Sigmoid colon (tissue), 7 donors: Measurements from ENCODE around the gene MON1B. TPM values are rescaled to one million over a fixed set of nuclear protein-coding genes. Genes with fewer than 3 reads are reported as not detected.

ENCODE experiments used
- DNase-seq: peaks from one replicate; pipeline ENCODE4 v3.0.0-alpha.2; 2019
- H3K27ac ChIP-seq, 4 donors: fragments of 200-600 bp; sonication (generic); one replicate each; pipeline ENCODE4 v1.5.1; 2016 to 2019; ENCODE audit warnings: mild to moderate bottlenecking in 1 of 4
- H3K27me3 ChIP-seq, 3 donors: fragments of 200-600 bp; sonication (generic); one replicate each; pipeline ENCODE4 v1.5.1; 2019; ENCODE audit warnings: mild to moderate bottlenecking in 1 of 3
- H3K36me3 ChIP-seq, 4 donors: fragments of 200-600 bp; sonication (generic); one replicate each; pipeline ENCODE4 v1.5.1; 2016 to 2019
- H3K4me1 ChIP-seq, 4 donors: fragments of 200-600 bp; sonication (generic); one replicate each; pipeline ENCODE4 v1.5.1; 2017 to 2019
- H3K4me3 ChIP-seq, 4 donors: fragments of 200-600 bp; sonication (generic); one replicate each; pipeline ENCODE4 v1.5.1; 2017 to 2019; ENCODE audit warnings: mild to moderate bottlenecking in 2 of 4, moderate library complexity in 1 of 4
- H3K9me3 ChIP-seq, 4 donors: fragments of 200-600 bp in 3 of 4; sonication (generic) in 3 of 4; one replicate each; pipeline versions ENCODE4 v1.5.1 to v1.6.1; 2013 to 2019
- EP300 ChIP-seq, 4 donors: sonication (generic); formaldehyde crosslinking; IDR thresholded peaks; one replicate each; pipeline ENCODE4 v1.6.1; 2017; ENCODE audit warnings: antibody characterized with exemption in 4 of 4
- POLR2A ChIP-seq, 2 donors: fragments of 450-650 bp; IDR thresholded peaks; one replicate each; pipeline ENCODE4 v1.6.1; 2016; ENCODE audit warnings: antibody characterized with exemption in 2 of 2, mild to moderate bottlenecking in 2 of 2, moderate library complexity in 2 of 2
- POLR2AphosphoS5 ChIP-seq, 4 donors: sonication (generic); formaldehyde crosslinking; IDR thresholded peaks; one replicate each; pipeline ENCODE4 v1.6.1; 2017; ENCODE audit warnings: antibody characterized with exemption in 4 of 4
- WGBS, 2 donors: extraction: QIAGEN DNeasy Blood & Tissue Kit; methylation state at CpG; one replicate each; pipeline ENCODE4 v1.1.7; 2013; 5-methylcytosine and 5-hydroxymethylcytosine counted together
- intact Hi-C: fragments of 100-400 bp; cut with DNase I; formaldehyde crosslinking; loops from one replicate; pipeline ENCODE4 v1.15.1; 2023
- polyA plus RNA-seq, 3 donors: library from polyadenylated mRNA; stranded (reverse); fragments of 200-250 nt; gene quantifications; one replicate each; pipeline ENCODE4 v1.2.3, GENCODE V29; 2013
- total RNA-seq, 4 donors: library from RNA; depleted of rRNA; stranded (reverse); fragments of >200 nt; gene quantifications; one replicate each; pipeline ENCODE4 v1.1.0, GENCODE V29; 2016
- TF ChIP-seq, protein P1 (sequence below), 4 experiments: fragments of 450-650 bp in 3 of 4; fragments of 200-600 bp in 1 of 4; IDR thresholded peaks; one replicate each; pipeline ENCODE4 v1.5.1; 2016 to 2019; ENCODE audit warnings: antibody characterized with exemption in 4 of 4, mild to moderate bottlenecking in 3 of 4, moderate library complexity in 2 of 4
- donor health status: healthy with polysubstance abuse.
- donor health status: Bipolar disorder and iron deficiency.
- donor health status: healthy.

Gene MON1B
- total and polyA plus RNA-seq, 7 donors: 12.0 to 38.6 (median 13.9) TPM

DNA sequence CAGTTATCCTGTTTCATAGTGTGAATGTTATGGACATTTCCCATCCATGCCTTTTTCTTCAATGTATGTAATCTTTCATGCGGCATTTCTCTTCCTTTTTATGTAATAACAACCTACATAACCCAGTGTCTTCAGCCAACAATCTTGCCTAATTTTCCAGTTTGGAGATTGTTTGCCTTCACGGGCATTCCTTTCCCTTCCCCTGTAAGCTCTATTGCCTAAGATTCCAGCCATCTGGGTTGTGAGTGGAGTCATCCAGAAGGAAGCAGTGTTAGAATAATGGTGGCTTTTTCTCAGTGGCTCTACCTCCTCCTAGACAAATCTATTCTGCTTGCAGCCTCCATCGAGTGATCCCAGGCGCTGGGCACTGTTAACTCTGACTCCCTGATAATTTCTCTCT lies 30.5 kb downstream of the MON1B start:
- Histone ChIP-seq H3K27ac (no peak overlapping the region), H3K4me3 (no peak overlapping the region), H3K27me3 (peaks cover 0 to 11% (median 0%) of the 10 kb centered on the region in 3 donors), H3K4me1 (no peaks in the 10 kb centered on the region), H3K9me3 (no peaks in the 10 kb centered on the region), H3K36me3 (no peaks in the 10 kb centered on the region)
- WGBS, 2 donors: 81 to 92% methylated on average over 4 of the region's 4 CpGs
- DNase-seq: no peak
- TF ChIP-seq POLR2AphosphoS5 (IDR thresholded peaks at IDR 0.05): no peak
- no peak for TF ChIP-seq EP300 (IDR thresholded peaks at IDR 0.05)
- TF ChIP-seq, protein P1, sequence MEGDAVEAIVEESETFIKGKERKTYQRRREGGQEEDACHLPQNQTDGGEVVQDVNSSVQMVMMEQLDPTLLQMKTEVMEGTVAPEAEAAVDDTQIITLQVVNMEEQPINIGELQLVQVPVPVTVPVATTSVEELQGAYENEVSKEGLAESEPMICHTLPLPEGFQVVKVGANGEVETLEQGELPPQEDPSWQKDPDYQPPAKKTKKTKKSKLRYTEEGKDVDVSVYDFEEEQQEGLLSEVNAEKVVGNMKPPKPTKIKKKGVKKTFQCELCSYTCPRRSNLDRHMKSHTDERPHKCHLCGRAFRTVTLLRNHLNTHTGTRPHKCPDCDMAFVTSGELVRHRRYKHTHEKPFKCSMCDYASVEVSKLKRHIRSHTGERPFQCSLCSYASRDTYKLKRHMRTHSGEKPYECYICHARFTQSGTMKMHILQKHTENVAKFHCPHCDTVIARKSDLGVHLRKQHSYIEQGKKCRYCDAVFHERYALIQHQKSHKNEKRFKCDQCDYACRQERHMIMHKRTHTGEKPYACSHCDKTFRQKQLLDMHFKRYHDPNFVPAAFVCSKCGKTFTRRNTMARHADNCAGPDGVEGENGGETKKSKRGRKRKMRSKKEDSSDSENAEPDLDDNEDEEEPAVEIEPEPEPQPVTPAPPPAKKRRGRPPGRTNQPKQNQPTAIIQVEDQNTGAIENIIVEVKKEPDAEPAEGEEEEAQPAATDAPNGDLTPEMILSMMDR (IDR thresholded peaks at IDR 0.05): no peak
- TF ChIP-seq POLR2A (IDR thresholded peaks at IDR 0.05): no peak
- intact Hi-C loops: no loop called here

GRCh38 chr16:77223184-77223583 lies 32.2 kb downstream of the MON1B start:
- H3K4me3 ChIP-seq: no peak overlapping the region
- intact Hi-C loops: no loop called here
- TF ChIP-seq POLR2A (IDR thresholded peaks at IDR 0.05): no peak
- TF ChIP-seq EP300 (IDR thresholded peaks at IDR 0.05): no peak
- TF ChIP-seq, protein P1 (IDR thresholded peaks at IDR 0.05): no peak
- no peak for TF ChIP-seq POLR2AphosphoS5 (IDR thresholded peaks at IDR 0.05)
- no peak overlapping the region for H3K27ac ChIP-seq
- H3K27me3 ChIP-seq: peaks cover 0 to 13% (median 0%) of the 10 kb centered on the region in 3 donors
- WGBS, 2 donors: 64 to 71% methylated on average over 10 of the region's 10 CpGs
- no peak for DNase-seq
- no peaks in the 10 kb centered on the region for H3K4me1 ChIP-seq
- no peaks in the 10 kb centered on the region for H3K9me3 ChIP-seq
- H3K36me3 ChIP-seq: no peaks in the 10 kb centered on the region

- 87 to 94% methylated on average over 3 of the region's 3 CpGs for WGBS, 2 donors
- no peak overlapping the region for H3K4me3 ChIP-seq
- DNase-seq: no peak
- H3K9me3 ChIP-seq: no peaks in the 10 kb centered on the region
- H3K27me3 ChIP-seq: peaks cover 0 to 13% (median 0%) of the 10 kb centered on the region in 3 donors
- H3K27ac ChIP-seq: no peak overlapping the region
- no peaks in the 10 kb centered on the region for H3K36me3 ChIP-seq
- no peaks in the 10 kb centered on the region for H3K4me1 ChIP-seq
- intact Hi-C loops: no loop called here
- TF ChIP-seq POLR2A (IDR thresholded peaks at IDR 0.05) (no peak), EP300 (IDR thresholded peaks at IDR 0.05) (no peak), POLR2AphosphoS5 (IDR thresholded peaks at IDR 0.05) (no peak)
- TF ChIP-seq, protein P1 (IDR thresholded peaks at IDR 0.05): no peak
Observed at GRCh38 chr16:77225182-77225581, 34.2 kb downstream of the MON1B start.

GRCh38 chr16:77227745-77228144 lies 36.8 kb downstream of the MON1B start:
- intact Hi-C loops: no loop called here
- peaks cover 0 to 13% (median 0%) of the 10 kb centered on the region in 3 donors for H3K27me3 ChIP-seq
- H3K4me3 ChIP-seq: no peak overlapping the region
- H3K9me3 ChIP-seq: no peaks in the 10 kb centered on the region
- 69 to 84% methylated on average over 5 of the region's 5 CpGs for WGBS, 2 donors
- H3K4me1 ChIP-seq: no peaks in the 10 kb centered on the region
- no peak overlapping the region for H3K27ac ChIP-seq
- TF ChIP-seq, protein P1 (IDR thresholded peaks at IDR 0.05): no peak
- TF ChIP-seq POLR2AphosphoS5 (IDR thresholded peaks at IDR 0.05): no peak
- no peak for TF ChIP-seq EP300 (IDR thresholded peaks at IDR 0.05)
- TF ChIP-seq POLR2A (IDR thresholded peaks at IDR 0.05): no peak
- no peaks in the 10 kb centered on the region for H3K36me3 ChIP-seq
- DNase-seq: no peak

DNA sequence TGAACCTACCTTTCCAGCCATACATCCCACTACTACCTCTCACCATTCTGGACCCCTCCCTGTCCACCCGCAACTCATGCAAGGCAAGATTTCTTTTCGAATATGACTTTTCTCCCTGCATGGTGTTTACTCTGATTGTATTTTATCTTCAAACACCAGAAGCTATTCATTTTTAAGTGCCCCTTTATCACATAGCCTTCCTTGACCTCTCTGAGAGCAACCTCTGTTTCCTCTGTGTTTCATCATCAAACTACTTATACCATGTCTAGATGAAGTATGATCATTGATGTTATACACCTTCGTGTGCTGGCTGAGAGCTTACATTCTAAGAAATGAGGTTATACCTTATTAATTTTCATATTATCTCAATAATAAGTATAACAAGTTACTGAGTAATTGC lies 40.1 kb downstream of the MON1B start:
- Histone ChIP-seq H3K4me1 (peaks cover 0 to under 1% (median 0%) of the 10 kb centered on the region in 4 donors), H3K9me3 (no peaks in the 10 kb centered on the region), H3K36me3 (no peaks in the 10 kb centered on the region), H3K27ac (no peak overlapping the region), H3K4me3 (no peak overlapping the region), H3K27me3 (peaks cover 0 to 21% (median 0%) of the 10 kb centered on the region in 3 donors)
- TF ChIP-seq EP300 (IDR thresholded peaks at IDR 0.05) (no peak), POLR2AphosphoS5 (IDR thresholded peaks at IDR 0.05) (no peak)
- TF ChIP-seq, protein P1 (IDR thresholded peaks at IDR 0.05): no peak
- 66% methylated on average over 3 of the region's 3 CpGs for WGBS, 2 donors
- intact Hi-C loops: no loop called here
- DNase-seq: no peak
